ENCODE results near the gene KCNE2.

- TF ChIP-seq EZH2 (IDR thresholded peaks at IDR 0.05; ENCODE audit: low read length), result no peak
- no peak for TF ChIP-seq CTCF (optimal IDR thresholded peaks at IDR 0.05 in 1 of 3, IDR thresholded peaks at IDR 0.05 in 1 of 3, conservative IDR thresholded peaks at IDR 0.05 in 1 of 3; ENCODE audit: extremely low read depth in 1 of 3, insufficient read depth in 2 of 3, low read length in 3 of 3)
These were observed 14.8 kb upstream of the KCNE2 start for GRCh38 chr21:34348890-34349519.

All from keratinocyte (primary cell).